ENCODE results near the gene SSBP3.

GRCh38 chr1:54354899-54355298, 51.3 kb downstream of the SSBP3 start:
- TF ChIP-seq CTCF (IDR thresholded peaks at IDR 0.05) = no peak
- no peak for TF ChIP-seq POLR2A (IDR thresholded peaks at IDR 0.05)
